OCI-LY7 (cell line): ENCODE measurements around the gene LRP3.

Source experiments
- EZH2phosphoT487 ChIP-seq: fragments of 200-600 bp; sonication (generic); IDR thresholded peaks from 2 replicates; pipeline ENCODE4 v1.6.1; 2018; ENCODE audit warnings: low read depth, borderline replicate concordance, mild to moderate bottlenecking, mixed run types, antibody characterized with exemption, low read length, moderate library complexity, mixed read lengths
- TF ChIP-seq, protein P1 (sequence below): fragments of 200-600 bp; sonication (generic); conservative IDR thresholded peaks from 2 replicates; pipeline ENCODE4 v1.5.1; 2014; ENCODE audit warnings: mild to moderate bottlenecking, antibody characterized with exemption, low read length, moderate library complexity, mixed read lengths

DNA sequence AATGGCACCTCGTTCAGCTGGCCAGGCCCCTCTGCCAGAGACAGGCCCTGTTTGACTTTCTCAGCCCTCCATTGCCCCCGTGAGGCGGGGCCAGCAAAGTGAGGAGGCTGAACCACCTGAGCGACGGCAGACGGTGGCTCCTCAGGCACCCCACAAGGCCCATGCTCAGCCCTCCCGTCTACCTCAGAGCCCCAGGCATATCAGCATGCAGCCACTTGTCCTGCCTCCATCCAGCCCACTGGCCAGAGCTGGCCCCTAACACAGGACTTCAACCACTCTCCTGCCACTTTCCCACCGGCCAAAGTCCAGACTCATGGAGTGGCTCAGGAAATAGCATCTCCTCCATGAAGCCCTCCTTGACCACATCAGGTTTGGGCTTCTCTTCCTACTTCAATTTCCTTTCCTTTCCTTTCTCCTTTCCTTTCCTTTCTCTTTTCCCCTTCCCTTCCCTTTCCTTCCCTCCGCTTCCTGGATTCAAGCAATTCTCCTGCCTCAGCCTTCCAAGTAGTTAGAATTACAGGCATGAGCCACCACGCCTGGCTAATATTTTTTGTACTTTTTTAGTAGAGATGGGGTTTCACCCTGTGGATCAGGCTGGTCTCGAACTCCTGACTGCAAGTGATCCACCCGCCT lies 22.2 kb downstream of the LRP3 start:
- TF ChIP-seq, protein P1, sequence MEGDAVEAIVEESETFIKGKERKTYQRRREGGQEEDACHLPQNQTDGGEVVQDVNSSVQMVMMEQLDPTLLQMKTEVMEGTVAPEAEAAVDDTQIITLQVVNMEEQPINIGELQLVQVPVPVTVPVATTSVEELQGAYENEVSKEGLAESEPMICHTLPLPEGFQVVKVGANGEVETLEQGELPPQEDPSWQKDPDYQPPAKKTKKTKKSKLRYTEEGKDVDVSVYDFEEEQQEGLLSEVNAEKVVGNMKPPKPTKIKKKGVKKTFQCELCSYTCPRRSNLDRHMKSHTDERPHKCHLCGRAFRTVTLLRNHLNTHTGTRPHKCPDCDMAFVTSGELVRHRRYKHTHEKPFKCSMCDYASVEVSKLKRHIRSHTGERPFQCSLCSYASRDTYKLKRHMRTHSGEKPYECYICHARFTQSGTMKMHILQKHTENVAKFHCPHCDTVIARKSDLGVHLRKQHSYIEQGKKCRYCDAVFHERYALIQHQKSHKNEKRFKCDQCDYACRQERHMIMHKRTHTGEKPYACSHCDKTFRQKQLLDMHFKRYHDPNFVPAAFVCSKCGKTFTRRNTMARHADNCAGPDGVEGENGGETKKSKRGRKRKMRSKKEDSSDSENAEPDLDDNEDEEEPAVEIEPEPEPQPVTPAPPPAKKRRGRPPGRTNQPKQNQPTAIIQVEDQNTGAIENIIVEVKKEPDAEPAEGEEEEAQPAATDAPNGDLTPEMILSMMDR, result 0 out of 2 replicates have a peak, but pooled peaks have one; percentile 22
- TF ChIP-seq EZH2phosphoT487, result no peak
